Vagina (tissue), 2 donors: ENCODE data around the gene MAMLD1.

ENCODE experiments used
- POLR2A ChIP-seq, 2 donors: fragments of 450-650 bp; IDR thresholded peaks; one replicate each; pipeline ENCODE4 v1.6.1; 2017; ENCODE audit warnings: antibody characterized with exemption in 2 of 2, mild to moderate bottlenecking in 2 of 2, moderate library complexity in 2 of 2
- POLR2AphosphoS5 ChIP-seq, 2 donors: sonication (generic); formaldehyde crosslinking; IDR thresholded peaks; one replicate each; pipeline ENCODE4 v1.9.0; 2017; ENCODE audit warnings: antibody characterized with exemption in 2 of 2, mild to moderate bottlenecking in 2 of 2, low read depth in 1 of 2; ENCODE audit not compliant: insufficient read depth in 1 of 2
- TF ChIP-seq, protein P1 (sequence below), 3 experiments: fragments of 450-650 bp in 2 of 3; fragments of 200-600 bp in 1 of 3; sonication (generic) in 1 of 3; IDR thresholded peaks; one replicate each; pipeline ENCODE4 v1.5.1; 2017 to 2019; ENCODE audit warnings: antibody characterized with exemption in 3 of 3, mild to moderate bottlenecking in 2 of 3, moderate library complexity in 2 of 3

DNA sequence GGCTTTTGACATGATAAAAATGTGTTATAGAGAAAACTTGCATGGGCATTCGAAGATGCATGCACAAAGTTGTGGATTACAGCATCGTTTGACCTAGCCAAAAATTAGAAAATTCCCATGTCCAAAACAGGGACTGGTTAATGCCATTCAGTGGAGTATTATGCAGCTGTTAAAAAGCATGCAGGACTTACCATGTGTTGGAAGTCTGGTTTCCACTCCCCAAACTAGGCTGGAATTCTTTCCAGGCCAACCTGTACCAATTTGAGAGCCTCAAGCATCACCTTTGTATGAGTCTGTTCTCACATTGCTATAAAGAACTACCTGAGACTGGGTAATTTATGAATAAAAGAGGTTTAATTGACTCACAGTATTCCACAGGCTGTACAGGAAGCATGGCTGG is 159.4 kb downstream of the MAMLD1 start:
- TF ChIP-seq, protein P1, sequence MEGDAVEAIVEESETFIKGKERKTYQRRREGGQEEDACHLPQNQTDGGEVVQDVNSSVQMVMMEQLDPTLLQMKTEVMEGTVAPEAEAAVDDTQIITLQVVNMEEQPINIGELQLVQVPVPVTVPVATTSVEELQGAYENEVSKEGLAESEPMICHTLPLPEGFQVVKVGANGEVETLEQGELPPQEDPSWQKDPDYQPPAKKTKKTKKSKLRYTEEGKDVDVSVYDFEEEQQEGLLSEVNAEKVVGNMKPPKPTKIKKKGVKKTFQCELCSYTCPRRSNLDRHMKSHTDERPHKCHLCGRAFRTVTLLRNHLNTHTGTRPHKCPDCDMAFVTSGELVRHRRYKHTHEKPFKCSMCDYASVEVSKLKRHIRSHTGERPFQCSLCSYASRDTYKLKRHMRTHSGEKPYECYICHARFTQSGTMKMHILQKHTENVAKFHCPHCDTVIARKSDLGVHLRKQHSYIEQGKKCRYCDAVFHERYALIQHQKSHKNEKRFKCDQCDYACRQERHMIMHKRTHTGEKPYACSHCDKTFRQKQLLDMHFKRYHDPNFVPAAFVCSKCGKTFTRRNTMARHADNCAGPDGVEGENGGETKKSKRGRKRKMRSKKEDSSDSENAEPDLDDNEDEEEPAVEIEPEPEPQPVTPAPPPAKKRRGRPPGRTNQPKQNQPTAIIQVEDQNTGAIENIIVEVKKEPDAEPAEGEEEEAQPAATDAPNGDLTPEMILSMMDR (IDR thresholded peaks at IDR 0.05) = no peak
- no peak for TF ChIP-seq POLR2AphosphoS5 (IDR thresholded peaks at IDR 0.05; ENCODE audit: insufficient read depth in 1 of 2, low read depth in 1 of 2)
- no peak for TF ChIP-seq POLR2A (IDR thresholded peaks at IDR 0.05)
